ENCODE data around the gene FOXO3. TPM values are rescaled to one million over a fixed set of nuclear protein-coding genes. Genes with fewer than 3 reads are reported as not detected.

Gene FOXO3
- total and polyA plus RNA-seq, 7 donors: 13.8 to 84.7 (median 66.4) TPM

DNA sequence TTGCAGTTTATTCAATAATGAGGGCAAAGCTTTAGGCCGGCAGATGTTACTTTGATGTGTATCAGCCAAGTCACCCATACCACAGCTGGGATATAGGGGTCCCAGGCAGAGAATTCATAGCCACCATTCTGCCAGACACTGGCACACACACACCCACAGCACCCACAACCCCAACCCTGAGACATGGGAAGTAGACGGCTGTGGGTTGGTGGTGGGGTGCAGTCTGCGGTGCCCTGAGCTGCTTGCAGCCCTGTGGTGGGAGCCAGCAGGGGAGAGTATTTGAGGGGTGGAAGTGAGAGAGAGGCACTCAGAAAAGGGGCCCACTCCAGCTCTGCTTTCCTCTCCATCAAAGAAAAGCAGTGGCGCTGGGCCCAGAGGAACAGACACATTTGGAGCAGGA is 125.3 kb downstream of the FOXO3 start:
- Histone ChIP-seq H3K9me3 (no peaks in the 10 kb centered on the region), H3K27me3 (no peaks in the 10 kb centered on the region), H3K4me1 (peaks cover 0 to 41% (median 31%) of the 10 kb centered on the region in 4 donors), H3K36me3 (peaks cover 0 to 22% (median 3%) of the 10 kb centered on the region in 4 donors), H3K4me3 (no peak overlapping the region), H3K27ac (no peak overlapping the region)
- DNase-seq: no peak
- no peak for TF ChIP-seq POLR2A (IDR thresholded peaks at IDR 0.05)
- TF ChIP-seq EP300 (IDR thresholded peaks at IDR 0.05): no peak
- TF ChIP-seq CTCF (IDR thresholded peaks at IDR 0.05): no peak
- no peak for TF ChIP-seq POLR2AphosphoS5 (IDR thresholded peaks at IDR 0.05)
- intact Hi-C loops (cut with DNase I): loop anchor here (5.0 kb wide), 1 partner anchor 96 kb away; no protein-coding TSS in a partner anchor
- WGBS, 2 donors: 85 to 93% methylated on average over 4 of the region's 4 CpGs

GRCh38 chr6:108686896-108687295 is 126.2 kb downstream of the FOXO3 start:
- Histone ChIP-seq H3K36me3 (peaks cover 0 to 22% (median 3%) of the 10 kb centered on the region in 4 donors), H3K4me3 (no peak overlapping the region), H3K27me3 (no peaks in the 10 kb centered on the region), H3K9me3 (no peaks in the 10 kb centered on the region), H3K4me1 (peaks cover 0 to 41% (median 31%) of the 10 kb centered on the region in 4 donors), H3K27ac (no peak overlapping the region)
- 87 to 88% methylated on average over 6 of the region's 6 CpGs for WGBS, 2 donors
- TF ChIP-seq POLR2AphosphoS5 (IDR thresholded peaks at IDR 0.05): no peak
- TF ChIP-seq EP300 (IDR thresholded peaks at IDR 0.05): no peak
- no peak for TF ChIP-seq POLR2A (IDR thresholded peaks at IDR 0.05)
- TF ChIP-seq CTCF (IDR thresholded peaks at IDR 0.05): no peak
- intact Hi-C loops (cut with DNase I): loop anchor here (5.0 kb wide), 1 partner anchor 95 kb away; no protein-coding TSS in a partner anchor
- DNase-seq: no peak

- Histone ChIP-seq H3K36me3 (peaks cover 0 to 22% (median 3%) of the 10 kb centered on the region in 4 donors), H3K27ac (no peak overlapping the region), H3K9me3 (no peaks in the 10 kb centered on the region), H3K4me3 (no peak overlapping the region), H3K27me3 (no peaks in the 10 kb centered on the region), H3K4me1 (peaks cover 0 to 41% (median 31%) of the 10 kb centered on the region in 4 donors)
- TF ChIP-seq CTCF (IDR thresholded peaks at IDR 0.05) (no peak), POLR2AphosphoS5 (IDR thresholded peaks at IDR 0.05) (no peak), POLR2A (IDR thresholded peaks at IDR 0.05) (no peak), EP300 (IDR thresholded peaks at IDR 0.05) (no peak)
- intact Hi-C loops (cut with DNase I): loop anchor here (5.0 kb wide), 1 partner anchor 94 kb away; no protein-coding TSS in a partner anchor
- WGBS, 2 donors: 94 to 96% methylated on average over 1 of the region's 1 CpG
- DNase-seq: no peak
These were observed 127.2 kb downstream of the FOXO3 start for GRCh38 chr6:108687921-108688320.

DNA sequence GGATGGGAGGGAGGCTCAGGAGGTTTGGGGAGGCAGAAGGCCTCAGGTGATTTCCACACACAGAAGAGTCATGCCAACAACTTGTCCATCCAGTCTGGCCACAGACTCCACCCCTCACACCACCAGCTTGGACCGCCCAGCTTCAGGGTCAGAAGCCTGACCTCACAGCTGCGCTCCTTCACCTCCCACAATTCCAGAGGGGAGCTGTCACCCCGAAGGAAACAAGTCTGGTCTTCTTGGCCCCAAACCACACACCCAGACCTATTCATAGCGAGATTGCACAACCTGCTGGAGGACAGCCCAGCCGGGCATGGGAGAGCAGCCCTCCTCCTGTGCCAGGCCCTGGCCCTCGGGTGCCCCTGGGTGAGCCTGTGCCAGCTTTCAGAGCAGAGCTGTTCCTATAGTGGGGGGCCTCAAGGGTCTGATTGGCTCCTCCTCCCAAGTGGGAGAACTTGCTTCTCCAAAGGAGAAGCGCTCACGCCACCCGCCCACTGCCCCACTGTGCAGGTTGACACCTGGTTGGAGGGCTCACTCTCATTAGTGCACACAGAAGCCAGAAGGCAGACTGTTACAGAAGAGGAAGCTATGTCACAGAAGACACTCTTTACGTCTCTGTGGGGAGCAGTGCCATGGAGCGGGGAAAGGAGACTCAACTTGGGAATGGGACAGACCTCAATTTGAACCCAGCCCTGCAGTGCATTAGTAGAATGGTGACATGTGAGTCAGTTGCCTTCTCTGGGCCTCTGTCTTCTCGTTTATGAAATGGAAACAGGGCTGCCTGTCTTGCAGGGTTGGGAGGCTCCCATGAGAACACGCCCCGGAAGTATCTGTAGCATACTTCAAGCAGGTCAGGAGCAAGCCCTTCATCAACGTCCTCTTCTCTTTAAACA is 128.8 kb downstream of the FOXO3 start:
- intact Hi-C loops (cut with DNase I): loop anchor here (5.0 kb wide), 1 partner anchor 93 kb away; no protein-coding TSS in a partner anchor
- Histone ChIP-seq H3K4me1 (peaks cover 0 to 40% (median 30%) of the 10 kb centered on the region in 4 donors), H3K36me3 (peaks cover 0 to 22% (median 3%) of the 10 kb centered on the region in 4 donors), H3K27ac (peak overlapping the region; percentile 35 to 65 (median 54)), H3K27me3 (no peaks in the 10 kb centered on the region), H3K9me3 (no peaks in the 10 kb centered on the region), H3K4me3 (no peak overlapping the region)
- DNase-seq: peak; percentile 95
- 77 to 79% methylated on average over 15 of the region's 15 CpGs for WGBS, 2 donors
- TF ChIP-seq EP300 (IDR thresholded peaks at IDR 0.05) (peak in 2 of 4 donors; percentile 60 to 75), POLR2A (IDR thresholded peaks at IDR 0.05) (no peak), POLR2AphosphoS5 (IDR thresholded peaks at IDR 0.05) (peak; percentile 70 to 88 (median 84)), CTCF (IDR thresholded peaks at IDR 0.05) (no peak)
